WTC11 (cell line): ENCODE results near the gene SPATA2. TPM values are rescaled to one million over a fixed set of nuclear protein-coding genes. Genes with fewer than 3 reads are reported as not detected.

Experiments used
- ATAC-seq: fragments of 200-7000 bp; cut with Tn5 transposase; 2 replicates; pipeline ENCODE4 v1.10.0; 2021; ENCODE audit warnings: mild to moderate bottlenecking, moderate library complexity
- CTCF ChIA-PET: fragments of 300-600 bp; sonication (Branson Sonifier 250); formaldehyde crosslinking; loops from one replicate; lab custom pipeline; 2021; ENCODE audit warnings: antibody characterized with exemption; lab: Charles Lee
- POLR2A ChIA-PET: fragments of 350-600 bp; sonication (Branson Sonifier 250); formaldehyde crosslinking; loops from one replicate; lab custom pipeline; 2021; ENCODE audit warnings: antibody characterized with exemption; lab: Charles Lee
- DNase-seq: peaks from one replicate; pipeline ENCODE4 v3.0.0; 2021; ENCODE audit warnings: low spot score
- H3K27ac Mint-ChIP-seq: 2 replicates; pipeline ENCODE4 v1.8.0; 2021; ENCODE audit warnings: mixed read lengths
- H3K27me3 Mint-ChIP-seq: 2 replicates; pipeline ENCODE4 v1.8.0; 2021; ENCODE audit warnings: low read depth, mild to moderate bottlenecking, moderate library complexity, mixed read lengths
- H3K36me3 Mint-ChIP-seq: 2 replicates; pipeline ENCODE4 v1.8.0; 2021; ENCODE audit warnings: mixed read lengths
- H3K4me1 Mint-ChIP-seq: 2 replicates; pipeline ENCODE4 v1.8.0; 2022; ENCODE audit warnings: mixed read lengths
- H3K4me3 Mint-ChIP-seq: 2 replicates; pipeline ENCODE4 v1.8.0; 2021; ENCODE audit warnings: mild to moderate bottlenecking, moderate library complexity, mixed read lengths
- H3K9me3 Mint-ChIP-seq: 2 replicates; pipeline ENCODE4 v1.8.0; 2021; ENCODE audit warnings: mixed read lengths
- ARID4B ChIP-seq: sonication (generic); formaldehyde crosslinking; IDR thresholded peaks from 2 replicates; pipeline ENCODE4 v1.8.0; 2023; ENCODE audit warnings: missing genetic modification reagents, mild to moderate bottlenecking, borderline replicate concordance
- ATF6 ChIP-seq: sonication (generic); formaldehyde crosslinking; IDR thresholded peaks from 2 replicates; pipeline ENCODE4 v1.8.1; 2023; ENCODE audit warnings: mild to moderate bottlenecking, missing genetic modification reagents
- ETV6 ChIP-seq: sonication (generic); formaldehyde crosslinking; IDR thresholded peaks from 2 replicates; pipeline ENCODE4 v1.8.1; 2022; ENCODE audit warnings: mild to moderate bottlenecking, missing genetic modification reagents
- NFATC4 ChIP-seq: fragments of 250-450 bp; sonication (Bioruptor Pico); IDR thresholded peaks from 2 replicates; pipeline ENCODE4 v1.9.0; 2021; ENCODE audit warnings: mild to moderate bottlenecking
- TEAD1 ChIP-seq: sonication (generic); formaldehyde crosslinking; IDR thresholded peaks from 2 replicates; pipeline ENCODE4 v1.8.0; 2022; ENCODE audit warnings: mild to moderate bottlenecking, missing genetic modification reagents
- ZNF232 ChIP-seq: sonication (generic); formaldehyde crosslinking; IDR thresholded peaks from 2 replicates; pipeline ENCODE4 v1.8.0; 2022; ENCODE audit warnings: mild to moderate bottlenecking, missing genetic modification reagents
- ZNF423 ChIP-seq: fragments of 250-450 bp; sonication (Bioruptor Pico); IDR thresholded peaks from 2 replicates; pipeline ENCODE4 v2.1.2; 2022; ENCODE audit warnings: mild to moderate bottlenecking, moderate library complexity
- total RNA-seq: library from RNA; stranded (reverse); gene quantifications from 3 replicates; pipeline ENCODE4 v1.2.3, GENCODE V29; 2021
- TF ChIP-seq, protein P1 (sequence below): fragments of 200-600 bp; IDR thresholded peaks from 2 replicates; pipeline ENCODE4 v1.8.0; 2022; ENCODE audit warnings: antibody characterized with exemption
- TF ChIP-seq, protein P2 (sequence below): sonication (generic); formaldehyde crosslinking; IDR thresholded peaks from 2 replicates; pipeline ENCODE4 v1.8.1; 2023; ENCODE audit warnings: mild to moderate bottlenecking, missing genetic modification reagents, borderline replicate concordance

SPATA2 gene
- total RNA-seq, 1 experiment from 2014 or later = 11.3 TPM

- H3K4me1 Mint-ChIP-seq = peaks cover 37% of the 10 kb centered on the region
Measured at GRCh38 chr20:49888212-49889000, 26.9 kb downstream of the SPATA2 start.

More at GRCh38 chr20:49888212-49889000, 26.9 kb downstream of the SPATA2 start:
- TF ChIP-seq ZNF423 (CRISPR knock-in tag) (no peak), ARID4B (no peak), TEAD1 (no peak), NFATC4 (CRISPR knock-in tag) (no peak), ZNF232 (CRISPR knock-in tag) (0 out of 2 replicates have a peak, but pooled peaks have one; percentile 55), ETV6 (CRISPR knock-in tag) (peak; percentile 52; the same call in 1 of the 2 replicates), ATF6 (CRISPR knock-in tag) (no peak)
- TF ChIP-seq, protein P1, sequence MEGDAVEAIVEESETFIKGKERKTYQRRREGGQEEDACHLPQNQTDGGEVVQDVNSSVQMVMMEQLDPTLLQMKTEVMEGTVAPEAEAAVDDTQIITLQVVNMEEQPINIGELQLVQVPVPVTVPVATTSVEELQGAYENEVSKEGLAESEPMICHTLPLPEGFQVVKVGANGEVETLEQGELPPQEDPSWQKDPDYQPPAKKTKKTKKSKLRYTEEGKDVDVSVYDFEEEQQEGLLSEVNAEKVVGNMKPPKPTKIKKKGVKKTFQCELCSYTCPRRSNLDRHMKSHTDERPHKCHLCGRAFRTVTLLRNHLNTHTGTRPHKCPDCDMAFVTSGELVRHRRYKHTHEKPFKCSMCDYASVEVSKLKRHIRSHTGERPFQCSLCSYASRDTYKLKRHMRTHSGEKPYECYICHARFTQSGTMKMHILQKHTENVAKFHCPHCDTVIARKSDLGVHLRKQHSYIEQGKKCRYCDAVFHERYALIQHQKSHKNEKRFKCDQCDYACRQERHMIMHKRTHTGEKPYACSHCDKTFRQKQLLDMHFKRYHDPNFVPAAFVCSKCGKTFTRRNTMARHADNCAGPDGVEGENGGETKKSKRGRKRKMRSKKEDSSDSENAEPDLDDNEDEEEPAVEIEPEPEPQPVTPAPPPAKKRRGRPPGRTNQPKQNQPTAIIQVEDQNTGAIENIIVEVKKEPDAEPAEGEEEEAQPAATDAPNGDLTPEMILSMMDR = peak; percentile 84
- TF ChIP-seq, protein P2, sequence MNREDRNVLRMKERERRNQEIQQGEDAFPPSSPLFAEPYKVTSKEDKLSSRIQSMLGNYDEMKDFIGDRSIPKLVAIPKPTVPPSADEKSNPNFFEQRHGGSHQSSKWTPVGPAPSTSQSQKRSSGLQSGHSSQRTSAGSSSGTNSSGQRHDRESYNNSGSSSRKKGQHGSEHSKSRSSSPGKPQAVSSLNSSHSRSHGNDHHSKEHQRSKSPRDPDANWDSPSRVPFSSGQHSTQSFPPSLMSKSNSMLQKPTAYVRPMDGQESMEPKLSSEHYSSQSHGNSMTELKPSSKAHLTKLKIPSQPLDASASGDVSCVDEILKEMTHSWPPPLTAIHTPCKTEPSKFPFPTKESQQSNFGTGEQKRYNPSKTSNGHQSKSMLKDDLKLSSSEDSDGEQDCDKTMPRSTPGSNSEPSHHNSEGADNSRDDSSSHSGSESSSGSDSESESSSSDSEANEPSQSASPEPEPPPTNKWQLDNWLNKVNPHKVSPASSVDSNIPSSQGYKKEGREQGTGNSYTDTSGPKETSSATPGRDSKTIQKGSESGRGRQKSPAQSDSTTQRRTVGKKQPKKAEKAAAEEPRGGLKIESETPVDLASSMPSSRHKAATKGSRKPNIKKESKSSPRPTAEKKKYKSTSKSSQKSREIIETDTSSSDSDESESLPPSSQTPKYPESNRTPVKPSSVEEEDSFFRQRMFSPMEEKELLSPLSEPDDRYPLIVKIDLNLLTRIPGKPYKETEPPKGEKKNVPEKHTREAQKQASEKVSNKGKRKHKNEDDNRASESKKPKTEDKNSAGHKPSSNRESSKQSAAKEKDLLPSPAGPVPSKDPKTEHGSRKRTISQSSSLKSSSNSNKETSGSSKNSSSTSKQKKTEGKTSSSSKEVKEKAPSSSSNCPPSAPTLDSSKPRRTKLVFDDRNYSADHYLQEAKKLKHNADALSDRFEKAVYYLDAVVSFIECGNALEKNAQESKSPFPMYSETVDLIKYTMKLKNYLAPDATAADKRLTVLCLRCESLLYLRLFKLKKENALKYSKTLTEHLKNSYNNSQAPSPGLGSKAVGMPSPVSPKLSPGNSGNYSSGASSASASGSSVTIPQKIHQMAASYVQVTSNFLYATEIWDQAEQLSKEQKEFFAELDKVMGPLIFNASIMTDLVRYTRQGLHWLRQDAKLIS (CRISPR knock-in tag) = no peak
- Mint-ChIP-seq H3K9me3 (no peaks in the 10 kb centered on the region), H3K36me3 (no peaks in the 10 kb centered on the region), H3K4me3 (no peak overlapping the region), H3K27me3 (no peaks in the 10 kb centered on the region), H3K27ac (peak overlapping the region; percentile 90)
- ChIA-PET POLR2A (interaction anchor here (0.7 to 1.0 kb wide), 2 partner anchors 276 to 278 kb away, joined by 3 read pairs; no protein-coding TSS in a partner anchor), CTCF (interaction anchor here (0.5 to 6.2 kb wide), 35 partner anchors 11 to 406 kb away, joined by 3 to 110 read pairs (median 4); partner anchors contain the start of genes KCNB1, SLC9A8 and SPATA2)
- peak; percentile 89 for DNase-seq
- ATAC-seq = peak; percentile 83
